Cardiac septum (tissue), 1 donor: Measurements from ENCODE around the gene C13orf46. TPM values are rescaled to one million over a fixed set of nuclear protein-coding genes. Genes with fewer than 3 reads are reported as not detected.
"Not testable (repeated sequence)": the region's sequence is repeated elsewhere in the genome, so short reads cannot be mapped to it uniquely, and the experiment has no call there.

Experiments used
- DNase-seq: peaks from one replicate; pipeline ENCODE4 v3.0.0-alpha.2; 2020; ENCODE audit warnings: low spot score
- intact Hi-C: fragments of 100-400 bp; cut with DNase I; formaldehyde crosslinking; loops from one replicate; pipeline ENCODE4 v1.14.0; 2022
- total RNA-seq: library from RNA; stranded (reverse); fragmentation: NEBNext Ultra II Directional; extraction: Animal tissue kit (Norgen Biotek cat#: 25700); gene quantifications from one replicate; pipeline ENCODE4 v1.2.1, GENCODE V29; 2021
- donor health status: DM: no; HTN: no; CAD: no.

Gene C13orf46
- total RNA-seq, 1 donor from 2014 or later, result 0.40 TPM

GRCh38 chr13:113917594-113918371 lies 56.1 kb downstream of the C13orf46 start:
- intact Hi-C loops, result no loop called here
- peak; percentile 67 for DNase-seq

GRCh38 chr13:113917096-113917495 lies 56.8 kb downstream of the C13orf46 start:
- intact Hi-C loops, result no loop called here
- DNase-seq, result no peak

GRCh38 chr13:113916330-113916815 lies 57.5 kb downstream of the C13orf46 start:
- DNase-seq, result no peak
- intact Hi-C loops, result no loop called here

- intact Hi-C loops, result no loop called here
- no peak for DNase-seq
Observed at GRCh38 chr13:113915786-113916329, 58.0 kb downstream of the C13orf46 start.

- intact Hi-C loops, result no loop called here
- no peak for DNase-seq
Observed at GRCh38 chr13:113915012-113915763, 58.7 kb downstream of the C13orf46 start.

GRCh38 chr13:113914333-113915011 lies 59.4 kb downstream of the C13orf46 start:
- DNase-seq, result peak; percentile 46
- intact Hi-C loops, result no loop called here

GRCh38 chr13:113913838-113914237 lies 60.0 kb downstream of the C13orf46 start:
- intact Hi-C loops, DNase-seq: not testable (repeated sequence)

- intact Hi-C loops, DNase-seq: not testable (repeated sequence)
Observed at GRCh38 chr13:113913408-113913807, 60.5 kb downstream of the C13orf46 start.

- intact Hi-C loops, result no loop called here
- no peak for DNase-seq
Observed at GRCh38 chr13:113912596-113912995, 61.3 kb downstream of the C13orf46 start.

- peak; percentile 69 for DNase-seq
- intact Hi-C loops, result no loop called here
Observed at GRCh38 chr13:113907635-113908617, 66.0 kb downstream of the C13orf46 start.

GRCh38 chr13:113906571-113906970 lies 67.3 kb downstream of the C13orf46 start:
- peak; percentile 77 for DNase-seq
- intact Hi-C loops, result no loop called here

GRCh38 chr13:113905942-113906341 lies 67.9 kb downstream of the C13orf46 start:
- intact Hi-C loops, result loop anchor here (2.0 kb wide), 1 partner anchor 89 kb away; no protein-coding TSS in a partner anchor
- no peak for DNase-seq

GRCh38 chr13:113905018-113905417 lies 68.9 kb downstream of the C13orf46 start:
- DNase-seq, result peak; percentile 59
- intact Hi-C loops, result loop anchor here (2.0 kb wide), 1 partner anchor 88 kb away; no protein-coding TSS in a partner anchor

- intact Hi-C loops, result loop anchor here (2.0 kb wide), 1 partner anchor 88 kb away; no protein-coding TSS in a partner anchor
- peak; percentile 77 for DNase-seq
Observed at GRCh38 chr13:113904411-113904810, 69.5 kb downstream of the C13orf46 start.

- intact Hi-C loops, result loop anchor here (2.0 kb wide), 1 partner anchor 87 kb away; no protein-coding TSS in a partner anchor
- DNase-seq, result peak; percentile 58
Observed at GRCh38 chr13:113903912-113904311, 70.0 kb downstream of the C13orf46 start.
